ENCODE measurements around the gene SLC13A3. TPM values are rescaled to one million over a fixed set of nuclear protein-coding genes. Genes with fewer than 3 reads are reported as not detected.

SLC13A3 gene
- total RNA-seq, 1 experiment from 2014 or later = not detected

GRCh38 chr20:46652699-46653098 lies 1.4 kb upstream of the SLC13A3 start:
- no peak overlapping the region for H3K27ac ChIP-seq (ENCODE audit: low read length)

DNA sequence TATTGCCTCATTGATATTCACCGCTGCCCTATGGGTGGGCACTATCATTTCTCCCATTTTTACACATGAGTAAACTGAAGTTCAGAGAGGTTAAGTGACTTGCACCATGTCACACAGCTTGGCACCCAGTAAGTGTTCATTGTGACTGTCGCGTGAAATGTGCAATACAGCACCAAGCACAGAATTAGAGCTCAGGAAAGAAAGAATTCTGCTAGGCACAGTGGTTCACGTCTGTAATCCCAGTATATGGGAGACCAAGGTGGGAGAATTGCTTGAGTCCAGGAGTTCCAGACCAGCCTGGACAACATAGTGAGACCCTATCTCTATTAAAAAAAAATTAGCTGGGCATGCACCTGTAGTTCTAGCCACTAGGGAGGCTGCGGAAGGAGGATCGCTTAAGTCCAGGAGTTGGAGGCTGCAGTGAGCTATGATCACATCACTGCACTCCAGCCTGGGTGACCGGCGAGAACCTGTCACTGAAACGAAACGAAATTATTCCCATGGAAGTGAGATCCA lies 626 bp downstream of the SLC13A3 start:
- Histone ChIP-seq H2AFZ (ENCODE audit: low read length) (no peak overlapping the region), H4K20me1 (ENCODE audit: insufficient read depth, low read depth, low read length) (no peaks in the 10 kb centered on the region)

More at GRCh38 chr20:46652699-46653098, 1.4 kb upstream of the SLC13A3 start:
- Histone ChIP-seq H3K4me3 (ENCODE audit: low read length) (no peak overlapping the region), H3K9me2 (replicated peaks; ENCODE audit: insufficient read depth, low read length) (no peaks in the 10 kb centered on the region), H4K20me1 (ENCODE audit: insufficient read depth, low read depth, low read length) (no peaks in the 10 kb centered on the region), H3K9me3 (ENCODE audit: low read length) (no peaks in the 10 kb centered on the region), H3K4me2 (ENCODE audit: low read depth, low read length, poor library complexity, severe bottlenecking) (no peak overlapping the region), H3K9ac (ENCODE audit: low read length) (no peak overlapping the region), H3K79me2 (ENCODE audit: low read length) (no peaks in the 10 kb centered on the region), H3K27me3 (ENCODE audit: low read length) (no peaks in the 10 kb centered on the region), H3K4me1 (ENCODE audit: low read length) (no peaks in the 10 kb centered on the region), H2AFZ (ENCODE audit: low read length) (no peak overlapping the region), H3K36me3 (ENCODE audit: insufficient read depth, low read length) (no peaks in the 10 kb centered on the region)
- DNase-seq = no peak

GRCh38 chr20:46649965-46650542 lies 1.2 kb downstream of the SLC13A3 start:
- Histone ChIP-seq H3K4me1 (ENCODE audit: low read length) (peaks cover 6% of the 10 kb centered on the region), H3K4me2 (ENCODE audit: low read depth, low read length, poor library complexity, severe bottlenecking) (no peak overlapping the region), H2AFZ (ENCODE audit: low read length) (no peak overlapping the region), H3K9me3 (ENCODE audit: low read length) (no peaks in the 10 kb centered on the region), H3K27me3 (ENCODE audit: low read length) (no peaks in the 10 kb centered on the region), H3K4me3 (ENCODE audit: low read length) (no peak overlapping the region), H4K20me1 (ENCODE audit: insufficient read depth, low read depth, low read length) (no peaks in the 10 kb centered on the region), H3K36me3 (ENCODE audit: insufficient read depth, low read length) (no peaks in the 10 kb centered on the region), H3K79me2 (ENCODE audit: low read length) (no peaks in the 10 kb centered on the region), H3K27ac (ENCODE audit: low read length) (no peak overlapping the region), H3K9me2 (replicated peaks; ENCODE audit: insufficient read depth, low read length) (no peaks in the 10 kb centered on the region), H3K9ac (ENCODE audit: low read length) (no peak overlapping the region)
- no peak for DNase-seq

More for the DNA sequence above, 626 bp downstream of the SLC13A3 start:
- no peaks in the 10 kb centered on the region for H3K36me3 ChIP-seq (ENCODE audit: insufficient read depth, low read length)
- no peak overlapping the region for H3K9ac ChIP-seq (ENCODE audit: low read length)
- H3K9me3 ChIP-seq (ENCODE audit: low read length) = no peaks in the 10 kb centered on the region
- peaks cover 6% of the 10 kb centered on the region for H3K4me1 ChIP-seq (ENCODE audit: low read length)
- no peak overlapping the region for H3K4me3 ChIP-seq (ENCODE audit: low read length)
- H3K9me2 ChIP-seq (replicated peaks; ENCODE audit: insufficient read depth, low read length) = no peaks in the 10 kb centered on the region
- H3K27me3 ChIP-seq (ENCODE audit: low read length) = no peaks in the 10 kb centered on the region
- no peak overlapping the region for H3K4me2 ChIP-seq (ENCODE audit: low read depth, low read length, poor library complexity, severe bottlenecking)
- no peaks in the 10 kb centered on the region for H3K79me2 ChIP-seq (ENCODE audit: low read length)
- no peak for DNase-seq
- H3K27ac ChIP-seq (ENCODE audit: low read length) = no peak overlapping the region

DNA sequence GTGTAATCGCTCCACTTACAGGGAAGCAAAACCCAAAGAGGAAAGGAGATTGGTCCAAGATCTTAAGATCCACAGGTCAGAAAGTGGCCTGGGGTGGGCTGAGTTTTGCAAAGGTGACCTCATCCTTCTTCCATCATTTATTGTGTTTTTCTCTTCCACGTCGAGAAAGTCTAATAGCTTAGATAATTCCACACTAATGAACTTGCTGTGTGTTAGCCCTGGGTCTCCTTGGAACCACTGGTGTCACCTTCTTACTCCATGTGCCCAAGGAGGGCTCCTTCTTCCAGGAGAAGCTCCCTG lies 1.7 kb downstream of the SLC13A3 start:
- no peaks in the 10 kb centered on the region for H3K36me3 ChIP-seq (ENCODE audit: insufficient read depth, low read length)
- no peaks in the 10 kb centered on the region for H3K27me3 ChIP-seq (ENCODE audit: low read length)
- H3K9ac ChIP-seq (ENCODE audit: low read length) = no peak overlapping the region

GRCh38 chr20:46648903-46649649 lies 2.2 kb downstream of the SLC13A3 start:
- Histone ChIP-seq H3K9me3 (ENCODE audit: low read length) (no peaks in the 10 kb centered on the region), H3K27ac (ENCODE audit: low read length) (no peak overlapping the region), H3K4me1 (ENCODE audit: low read length) (peaks cover 6% of the 10 kb centered on the region), H3K79me2 (ENCODE audit: low read length) (no peaks in the 10 kb centered on the region), H2AFZ (ENCODE audit: low read length) (no peak overlapping the region), H3K27me3 (ENCODE audit: low read length) (no peaks in the 10 kb centered on the region), H3K4me3 (ENCODE audit: low read length) (no peak overlapping the region), H3K36me3 (ENCODE audit: insufficient read depth, low read length) (no peaks in the 10 kb centered on the region), H3K9ac (ENCODE audit: low read length) (no peak overlapping the region), H4K20me1 (ENCODE audit: insufficient read depth, low read depth, low read length) (no peaks in the 10 kb centered on the region), H3K9me2 (replicated peaks; ENCODE audit: insufficient read depth, low read length) (no peaks in the 10 kb centered on the region), H3K4me2 (ENCODE audit: low read depth, low read length, poor library complexity, severe bottlenecking) (no peak overlapping the region)
- DNase-seq = peak; percentile 58

More for the DNA sequence above, 1.7 kb downstream of the SLC13A3 start:
- no peak for DNase-seq
- H4K20me1 ChIP-seq (ENCODE audit: insufficient read depth, low read depth, low read length) = no peaks in the 10 kb centered on the region
- no peaks in the 10 kb centered on the region for H3K9me2 ChIP-seq (replicated peaks; ENCODE audit: insufficient read depth, low read length)
- H3K9me3 ChIP-seq (ENCODE audit: low read length) = no peaks in the 10 kb centered on the region
- no peak overlapping the region for H3K27ac ChIP-seq (ENCODE audit: low read length)
- H2AFZ ChIP-seq (ENCODE audit: low read length) = no peak overlapping the region
- H3K4me2 ChIP-seq (ENCODE audit: low read depth, low read length, poor library complexity, severe bottlenecking) = no peak overlapping the region
- no peak overlapping the region for H3K4me3 ChIP-seq (ENCODE audit: low read length)
- H3K4me1 ChIP-seq (ENCODE audit: low read length) = peaks cover 6% of the 10 kb centered on the region
- no peaks in the 10 kb centered on the region for H3K79me2 ChIP-seq (ENCODE audit: low read length)

DNA sequence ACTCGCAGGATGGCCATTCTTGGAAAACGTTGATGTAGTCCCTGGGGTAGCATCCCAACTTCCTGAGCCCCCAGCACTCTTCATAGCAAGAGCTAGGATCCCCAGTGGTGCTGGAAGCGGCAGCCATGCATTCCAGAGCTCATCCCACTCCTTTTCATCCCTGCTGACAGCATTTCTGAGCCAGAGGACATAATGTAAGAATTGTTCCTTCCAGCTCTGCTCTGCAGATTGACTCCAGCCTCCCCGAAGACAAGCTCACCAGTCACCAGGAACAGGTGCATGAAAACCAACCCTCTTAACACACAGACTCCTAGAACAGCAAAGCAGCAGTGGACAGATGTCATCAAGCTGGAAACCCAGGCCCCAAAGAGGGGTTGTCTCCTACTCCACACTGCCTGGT lies 3.8 kb downstream of the SLC13A3 start:
- DNase-seq = no peak
- Histone ChIP-seq H3K4me2 (ENCODE audit: low read depth, low read length, poor library complexity, severe bottlenecking) (no peak overlapping the region), H3K4me3 (ENCODE audit: low read length) (no peak overlapping the region)

DNA sequence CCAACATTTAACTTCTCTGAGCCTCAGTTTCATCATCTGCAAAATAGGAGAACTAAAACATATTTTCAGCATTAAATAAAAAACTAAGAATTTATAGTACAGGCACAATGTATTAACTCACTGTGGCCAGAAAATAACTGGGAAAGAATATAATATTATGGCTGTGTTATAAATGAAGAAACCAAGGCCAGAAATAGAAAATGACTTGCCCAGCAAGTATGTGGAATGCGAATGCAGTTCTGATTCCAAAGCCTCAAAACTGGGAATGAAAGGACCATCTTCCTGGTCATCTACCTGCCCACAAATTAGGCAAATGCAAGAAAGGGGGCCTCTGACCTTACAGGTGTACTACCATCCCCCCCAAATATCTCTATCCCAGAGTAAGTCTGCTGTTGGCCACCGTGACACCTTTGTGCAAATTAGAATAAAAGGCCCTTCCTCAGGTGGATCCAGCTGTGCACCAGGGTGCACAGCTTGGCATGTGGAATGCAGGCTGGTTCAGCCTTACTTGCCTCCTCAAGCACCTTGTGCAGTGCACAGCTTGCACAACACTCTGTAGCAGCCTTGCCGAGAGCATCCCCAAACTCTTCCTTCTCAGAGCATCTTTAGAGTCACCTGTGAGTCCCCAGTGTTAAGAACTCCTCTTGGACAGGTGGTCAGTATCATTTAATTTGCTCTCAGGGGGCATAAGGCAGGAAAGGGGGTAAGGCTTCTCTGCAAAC lies 4.4 kb downstream of the SLC13A3 start:
- Histone ChIP-seq H4K20me1 (ENCODE audit: insufficient read depth, low read depth, low read length) (no peaks in the 10 kb centered on the region), H3K4me3 (ENCODE audit: low read length) (no peak overlapping the region), H3K9me2 (replicated peaks; ENCODE audit: insufficient read depth, low read length) (no peaks in the 10 kb centered on the region), H2AFZ (ENCODE audit: low read length) (no peak overlapping the region), H3K36me3 (ENCODE audit: insufficient read depth, low read length) (no peaks in the 10 kb centered on the region), H3K79me2 (ENCODE audit: low read length) (no peaks in the 10 kb centered on the region), H3K4me1 (ENCODE audit: low read length) (peaks cover 6% of the 10 kb centered on the region), H3K27me3 (ENCODE audit: low read length) (no peaks in the 10 kb centered on the region), H3K9ac (ENCODE audit: low read length) (no peak overlapping the region), H3K9me3 (ENCODE audit: low read length) (no peaks in the 10 kb centered on the region), H3K4me2 (ENCODE audit: low read depth, low read length, poor library complexity, severe bottlenecking) (no peak overlapping the region), H3K27ac (ENCODE audit: low read length) (no peak overlapping the region)
- no peak for DNase-seq

More for the DNA sequence above, 3.8 kb downstream of the SLC13A3 start:
- Histone ChIP-seq H2AFZ (ENCODE audit: low read length) (no peak overlapping the region), H3K27me3 (ENCODE audit: low read length) (no peaks in the 10 kb centered on the region), H3K9me2 (replicated peaks; ENCODE audit: insufficient read depth, low read length) (no peaks in the 10 kb centered on the region), H3K27ac (ENCODE audit: low read length) (no peak overlapping the region), H3K9me3 (ENCODE audit: low read length) (no peaks in the 10 kb centered on the region), H3K9ac (ENCODE audit: low read length) (no peak overlapping the region), H3K36me3 (ENCODE audit: insufficient read depth, low read length) (no peaks in the 10 kb centered on the region), H3K4me1 (ENCODE audit: low read length) (peaks cover 6% of the 10 kb centered on the region), H4K20me1 (ENCODE audit: insufficient read depth, low read depth, low read length) (no peaks in the 10 kb centered on the region), H3K79me2 (ENCODE audit: low read length) (no peaks in the 10 kb centered on the region)

- Histone ChIP-seq H3K9me3 (ENCODE audit: low read length) (no peaks in the 10 kb centered on the region), H3K27ac (ENCODE audit: low read length) (no peak overlapping the region), H3K9me2 (replicated peaks; ENCODE audit: insufficient read depth, low read length) (no peaks in the 10 kb centered on the region), H4K20me1 (ENCODE audit: insufficient read depth, low read depth, low read length) (no peaks in the 10 kb centered on the region), H2AFZ (ENCODE audit: low read length) (no peak overlapping the region), H3K4me2 (ENCODE audit: low read depth, low read length, poor library complexity, severe bottlenecking) (no peak overlapping the region), H3K4me1 (ENCODE audit: low read length) (peaks cover 6% of the 10 kb centered on the region), H3K36me3 (ENCODE audit: insufficient read depth, low read length) (no peaks in the 10 kb centered on the region), H3K4me3 (ENCODE audit: low read length) (no peak overlapping the region), H3K27me3 (ENCODE audit: low read length) (no peaks in the 10 kb centered on the region), H3K9ac (ENCODE audit: low read length) (no peak overlapping the region), H3K79me2 (ENCODE audit: low read length) (no peaks in the 10 kb centered on the region)
- no peak for DNase-seq
Measured at GRCh38 chr20:46646122-46646521, 5.1 kb downstream of the SLC13A3 start.

Data from Karpas-422 (cell line).